ENCODE measurements around the gene HIF1A.
"Not testable (repeated sequence)": the region's sequence is repeated elsewhere in the genome, so short reads cannot be mapped to it uniquely, and the experiment has no call there.

HIF1A gene

DNA sequence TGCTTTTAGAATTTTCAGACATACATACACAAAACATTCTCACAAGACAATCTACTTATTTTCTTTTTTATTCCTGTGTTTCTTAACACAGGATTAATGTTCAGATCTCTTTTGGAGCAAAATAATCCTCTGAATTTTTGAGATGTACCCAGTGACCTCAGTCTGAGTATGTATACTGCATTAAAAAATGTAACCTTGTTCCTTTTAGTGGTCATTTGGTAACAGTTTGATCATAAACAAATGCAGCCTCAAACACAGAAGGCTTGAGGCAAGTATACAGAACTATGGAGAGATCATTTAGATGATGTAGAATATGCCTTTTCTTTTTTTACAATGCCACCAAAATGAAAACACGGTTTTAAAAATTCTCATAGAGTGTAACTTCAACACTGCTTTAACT lies 9.7 kb downstream of the HIF1A start:
- H2AK5ac ChIP-seq (ENCODE audit: low read length) = no peak overlapping the region
- no peak overlapping the region for H3K23ac ChIP-seq (ENCODE audit: low read length)
- no peaks in the 10 kb centered on the region for H3K36me3 ChIP-seq (ENCODE audit: control insufficient read depth, insufficient read depth, low read length)
- no peak overlapping the region for H3K18ac ChIP-seq (ENCODE audit: low read length)
- H3K56ac ChIP-seq (ENCODE audit: low read length) = no peak overlapping the region
- no peak overlapping the region for H2BK5ac ChIP-seq (ENCODE audit: low read length)
- no peak overlapping the region for H3K4me2 ChIP-seq (ENCODE audit: low read length)
- H3K4me3 ChIP-seq (ENCODE audit: low read length) = no peak overlapping the region
- H3K4ac ChIP-seq (ENCODE audit: low read depth, low read length) = no peak overlapping the region
- WGBS (ENCODE audit: extremely low coverage, insufficient coverage, low lambda C conversion rate) = no CpG with 5 or more reads among the region's 1 CpG
- H3K79me1 ChIP-seq (ENCODE audit: low read length) = no peaks in the 10 kb centered on the region
- H3K27ac ChIP-seq (ENCODE audit: low read depth, low read length) = no peak overlapping the region
- DNase-seq = no peak
- no peak overlapping the region for H2BK120ac ChIP-seq (ENCODE audit: low read depth, low read length)
- no peak overlapping the region for H3K9ac ChIP-seq (ENCODE audit: low read length)
- H4K8ac ChIP-seq (ENCODE audit: low read depth, low read length) = no peak overlapping the region
- no peaks in the 10 kb centered on the region for H3K4me1 ChIP-seq (ENCODE audit: control insufficient read depth, low read depth, low read length)
- H4K5ac ChIP-seq (ENCODE audit: low read length) = no peak overlapping the region
- no peaks in the 10 kb centered on the region for H3K27me3 ChIP-seq (ENCODE audit: insufficient read depth, low read length, poor library complexity)
- H2BK15ac ChIP-seq (replicated peaks; ENCODE audit: low read depth) = no peak overlapping the region
- peaks cover 62% of the 10 kb centered on the region for H3K79me2 ChIP-seq (ENCODE audit: control insufficient read depth, insufficient read depth, low read length)

- Histone ChIP-seq H3K27ac (ENCODE audit: low read depth, low read length) (no peak overlapping the region), H3K36me3 (ENCODE audit: control insufficient read depth, insufficient read depth, low read length) (no peaks in the 10 kb centered on the region), H3K79me1 (ENCODE audit: low read length) (no peaks in the 10 kb centered on the region), H3K4me3 (ENCODE audit: low read length) (no peak overlapping the region), H2BK5ac (ENCODE audit: low read length) (no peak overlapping the region), H3K4me1 (ENCODE audit: control insufficient read depth, low read depth, low read length) (no peaks in the 10 kb centered on the region), H3K79me2 (ENCODE audit: control insufficient read depth, insufficient read depth, low read length) (peaks cover 63% of the 10 kb centered on the region), H2BK120ac (ENCODE audit: low read depth, low read length) (no peak overlapping the region), H3K4ac (ENCODE audit: low read depth, low read length) (no peak overlapping the region), H4K5ac (ENCODE audit: low read length) (no peak overlapping the region), H3K27me3 (ENCODE audit: insufficient read depth, low read length, poor library complexity) (no peaks in the 10 kb centered on the region), H4K8ac (ENCODE audit: low read depth, low read length) (no peak overlapping the region), H2BK15ac (replicated peaks; ENCODE audit: low read depth) (no peak overlapping the region), H3K56ac (ENCODE audit: low read length) (no peak overlapping the region), H2AK5ac (ENCODE audit: low read length) (no peak overlapping the region), H3K4me2 (ENCODE audit: low read length) (no peak overlapping the region), H3K23ac (ENCODE audit: low read length) (no peak overlapping the region), H3K18ac (ENCODE audit: low read length) (no peak overlapping the region), H3K9ac (ENCODE audit: low read length) (no peak overlapping the region)
- no CpG with 5 or more reads among the region's 3 CpGs for WGBS (ENCODE audit: extremely low coverage, insufficient coverage, low lambda C conversion rate)
- no peak for DNase-seq
Measured at GRCh38 chr14:61706096-61706690, 10.9 kb downstream of the HIF1A start.

- H3K23ac ChIP-seq (ENCODE audit: low read length); H3K56ac ChIP-seq (ENCODE audit: low read length); H3K4me2 ChIP-seq (ENCODE audit: low read length); H2BK5ac ChIP-seq (ENCODE audit: low read length); H3K27ac ChIP-seq (ENCODE audit: low read depth, low read length); H3K4me1 ChIP-seq (ENCODE audit: control insufficient read depth, low read depth, low read length); H3K4ac ChIP-seq (ENCODE audit: low read depth, low read length); H3K4me3 ChIP-seq (ENCODE audit: low read length); H2BK120ac ChIP-seq (ENCODE audit: low read depth, low read length); H3K9ac ChIP-seq (ENCODE audit: low read length); DNase-seq; H3K36me3 ChIP-seq (ENCODE audit: control insufficient read depth, insufficient read depth, low read length); H2AK5ac ChIP-seq (ENCODE audit: low read length); H2BK15ac ChIP-seq (replicated peaks; ENCODE audit: low read depth); H4K8ac ChIP-seq (ENCODE audit: low read depth, low read length); H3K27me3 ChIP-seq (ENCODE audit: insufficient read depth, low read length, poor library complexity); H3K79me1 ChIP-seq (ENCODE audit: low read length); H4K5ac ChIP-seq (ENCODE audit: low read length); H3K18ac ChIP-seq (ENCODE audit: low read length): not testable (repeated sequence)
- no CpG with 5 or more reads among the region's 4 CpGs for WGBS (ENCODE audit: extremely low coverage, insufficient coverage, low lambda C conversion rate)
- peaks cover 70% of the 10 kb centered on the region for H3K79me2 ChIP-seq (ENCODE audit: control insufficient read depth, insufficient read depth, low read length)
Measured at GRCh38 chr14:61707774-61708173, 12.5 kb downstream of the HIF1A start.

DNA sequence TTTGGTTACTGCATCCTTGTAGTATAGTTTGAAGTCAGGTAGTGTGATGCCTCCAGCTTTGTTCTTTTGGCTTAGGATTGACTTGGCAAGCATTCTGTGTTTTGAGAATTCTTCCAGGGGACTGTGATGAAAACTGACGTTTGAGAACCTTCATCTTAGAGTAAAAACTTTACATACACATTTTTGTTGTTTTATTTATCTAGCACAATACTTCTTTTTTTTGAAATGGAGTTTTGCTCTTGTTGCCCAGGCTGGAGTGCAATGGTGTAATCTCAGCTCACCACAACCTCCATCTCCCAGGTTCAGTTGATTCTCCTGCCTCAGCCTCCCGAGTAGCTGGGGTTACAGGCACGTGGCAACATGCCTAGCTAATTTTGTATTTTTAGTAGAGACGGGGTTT lies 13.4 kb downstream of the HIF1A start:
- H2BK5ac ChIP-seq (ENCODE audit: low read length); H3K23ac ChIP-seq (ENCODE audit: low read length); H3K56ac ChIP-seq (ENCODE audit: low read length); H3K4me2 ChIP-seq (ENCODE audit: low read length); H2BK15ac ChIP-seq (replicated peaks; ENCODE audit: low read depth); H3K27me3 ChIP-seq (ENCODE audit: insufficient read depth, low read length, poor library complexity); H2BK120ac ChIP-seq (ENCODE audit: low read depth, low read length); H4K8ac ChIP-seq (ENCODE audit: low read depth, low read length); H3K4ac ChIP-seq (ENCODE audit: low read depth, low read length); H2AK5ac ChIP-seq (ENCODE audit: low read length); H4K5ac ChIP-seq (ENCODE audit: low read length); H3K4me3 ChIP-seq (ENCODE audit: low read length); H3K4me1 ChIP-seq (ENCODE audit: control insufficient read depth, low read depth, low read length); H3K27ac ChIP-seq (ENCODE audit: low read depth, low read length); H3K36me3 ChIP-seq (ENCODE audit: control insufficient read depth, insufficient read depth, low read length); H3K18ac ChIP-seq (ENCODE audit: low read length); H3K9ac ChIP-seq (ENCODE audit: low read length); H3K79me1 ChIP-seq (ENCODE audit: low read length); DNase-seq: not testable (repeated sequence)
- peaks cover 72% of the 10 kb centered on the region for H3K79me2 ChIP-seq (ENCODE audit: control insufficient read depth, insufficient read depth, low read length)
- no CpG with 5 or more reads among the region's 4 CpGs for WGBS (ENCODE audit: extremely low coverage, insufficient coverage, low lambda C conversion rate)

GRCh38 chr14:61710853-61711817 lies 15.8 kb downstream of the HIF1A start:
- peaks cover 11% of the 10 kb centered on the region for H3K4me1 ChIP-seq (ENCODE audit: control insufficient read depth, low read depth, low read length)
- no peak overlapping the region for H2BK120ac ChIP-seq (ENCODE audit: low read depth, low read length)
- H3K4me2 ChIP-seq (ENCODE audit: low read length) = no peak overlapping the region
- H3K9ac ChIP-seq (ENCODE audit: low read length) = no peak overlapping the region
- H3K36me3 ChIP-seq (ENCODE audit: control insufficient read depth, insufficient read depth, low read length) = no peaks in the 10 kb centered on the region
- H3K56ac ChIP-seq (ENCODE audit: low read length) = no peak overlapping the region
- no peak overlapping the region for H3K4me3 ChIP-seq (ENCODE audit: low read length)
- WGBS (ENCODE audit: extremely low coverage, insufficient coverage, low lambda C conversion rate) = no CpG with 5 or more reads among the region's 12 CpGs
- H2BK5ac ChIP-seq (ENCODE audit: low read length) = no peak overlapping the region
- no peak overlapping the region for H2AK5ac ChIP-seq (ENCODE audit: low read length)
- H2BK15ac ChIP-seq (replicated peaks; ENCODE audit: low read depth) = no peak overlapping the region
- no peaks in the 10 kb centered on the region for H3K27me3 ChIP-seq (ENCODE audit: insufficient read depth, low read length, poor library complexity)
- H3K23ac ChIP-seq (ENCODE audit: low read length) = no peak overlapping the region
- H4K5ac ChIP-seq (ENCODE audit: low read length) = no peak overlapping the region
- H3K79me1 ChIP-seq (ENCODE audit: low read length) = no peaks in the 10 kb centered on the region
- H4K8ac ChIP-seq (ENCODE audit: low read depth, low read length) = no peak overlapping the region
- H3K79me2 ChIP-seq (ENCODE audit: control insufficient read depth, insufficient read depth, low read length) = peaks cover 74% of the 10 kb centered on the region
- no peak overlapping the region for H3K18ac ChIP-seq (ENCODE audit: low read length)
- H3K4ac ChIP-seq (ENCODE audit: low read depth, low read length) = no peak overlapping the region
- H3K27ac ChIP-seq (ENCODE audit: low read depth, low read length) = no peak overlapping the region
- DNase-seq = no peak
